H1 (cell line): ENCODE results near the gene PDE5A. TPM values are rescaled to one million over a fixed set of nuclear protein-coding genes. Genes with fewer than 3 reads are reported as not detected.

Experiments used
- CTCF ChIA-PET: fragments of 300-600 bp; sonication (Branson Sonifier 250); formaldehyde crosslinking; loops from one replicate; lab custom pipeline; 2021; ENCODE audit not compliant: partially characterized antibody; lab: Charles Lee
- POLR2A ChIA-PET: fragments of 300-600 bp; sonication (Branson Sonifier 250); formaldehyde crosslinking; loops from one replicate; lab custom pipeline; 2021; ENCODE audit warnings: inconsistent platforms; ENCODE audit not compliant: partially characterized antibody; lab: Charles Lee
- DNase-seq, 2 experiments: peaks; one replicate each; pipeline versions ENCODE4 v3.0.0 to v3.0.0-alpha.2; 2010 to 2022; ENCODE audit warnings: low spot score in 2 of 2, low read depth in 1 of 2, mixed read lengths in 1 of 2
- FAIRE-seq: peaks from 2 replicates; lab custom pipeline; 2011; peaks lifted over from hg19 to GRCh38; lab: Jason Lieb, UNC
- H2AFZ ChIP-seq: 2 replicates; pipeline ENCODE4 v1.8.1; 2012; ENCODE audit warnings: low read length, inconsistent platforms
- H2AK5ac ChIP-seq: 2 replicates; pipeline ENCODE4 v1.6.1; 2013; ENCODE audit warnings: low read depth, low read length
- H2BK120ac ChIP-seq: replicated peaks from 2 replicates; pipeline ENCODE3; 2013; ENCODE audit warnings: low read depth, low read length, inconsistent platforms
- H2BK12ac ChIP-seq: 2 replicates; pipeline ENCODE4 v1.6.1; 2013; ENCODE audit warnings: low read depth, low read length
- H2BK15ac ChIP-seq: 2 replicates; pipeline ENCODE4 v1.6.1; 2013; ENCODE audit warnings: low read length
- H2BK20ac ChIP-seq: 2 replicates; pipeline ENCODE4 v1.6.1; 2013; ENCODE audit warnings: low read length
- H2BK5ac ChIP-seq: 2 replicates; pipeline ENCODE4 v1.6.1; 2013; ENCODE audit warnings: low read depth, low read length
- H3K14ac ChIP-seq: 2 replicates; pipeline ENCODE4 v1.6.1; 2013; ENCODE audit warnings: inconsistent platforms; ENCODE audit not compliant: insufficient read length
- H3K18ac ChIP-seq: 2 replicates; pipeline ENCODE4 v1.6.1; 2013; ENCODE audit warnings: low read length; ENCODE audit errors: extremely low read depth
- H3K23ac ChIP-seq: 2 replicates; pipeline ENCODE4 v1.6.1; 2013; ENCODE audit warnings: inconsistent platforms; ENCODE audit not compliant: insufficient read length
- H3K23me2 ChIP-seq: 2 replicates; pipeline ENCODE4 v1.6.1; 2013; ENCODE audit warnings: low read depth, low read length
- H3K27ac ChIP-seq: 2 replicates; pipeline ENCODE4 v1.6.1; 2011; ENCODE audit warnings: low read depth, low read length, inconsistent platforms
- H3K27me3 ChIP-seq, 4 experiments: replicated peaks in 1 of 4; 1 replicate in 1 of 4; 2 replicates in 3 of 4; pipeline versions ENCODE4 v1.6.1 to v1.8.1; 2011 to 2013; ENCODE audit warnings: low read length in 3 of 4, mild to moderate bottlenecking in 3 of 4, inconsistent platforms in 2 of 4, mixed read lengths in 2 of 4, moderate library complexity in 1 of 4; ENCODE audit not compliant: control insufficient read depth in 3 of 4, insufficient read depth in 3 of 4; ENCODE audit errors: extremely low read depth in 1 of 4
- H3K36me3 ChIP-seq, 4 experiments: 2 replicates each; pipeline versions ENCODE4 v1.6.1 to v1.8.1; 2011 to 2013; ENCODE audit warnings: mild to moderate bottlenecking in 4 of 4, low read length in 3 of 4, moderate library complexity in 2 of 4, control low read depth in 1 of 4, inconsistent platforms in 1 of 4; ENCODE audit not compliant: insufficient read depth in 4 of 4, control insufficient read depth in 2 of 4
- H3K4ac ChIP-seq: replicated peaks from 2 replicates; pipeline ENCODE3; 2013; ENCODE audit warnings: low read length, low read depth, mixed read lengths, inconsistent platforms; ENCODE audit not compliant: insufficient read length
- H3K4me1 ChIP-seq, 4 experiments: replicated peaks in 1 of 4; 1 replicate in 1 of 4; 2 replicates in 3 of 4; pipeline versions ENCODE4 v1.6.1 to v1.8.1; 2011 to 2013; ENCODE audit warnings: low read length in 3 of 4, inconsistent platforms in 2 of 4, mixed read lengths in 1 of 4; ENCODE audit not compliant: insufficient read depth in 4 of 4, control insufficient read depth in 3 of 4
- H3K4me2 ChIP-seq, 2 experiments: 2 replicates each; pipeline versions ENCODE4 v1.6.1 to v1.8.1; 2011 to 2013; ENCODE audit warnings: low read depth in 2 of 2, low read length in 2 of 2, control low read depth in 1 of 2, inconsistent platforms in 1 of 2, mild to moderate bottlenecking in 1 of 2; ENCODE audit not compliant: insufficient read depth in 1 of 2
- H3K4me3 ChIP-seq, 4 experiments: fragments of 200-600, 300-600 bp in 1 of 4; sonication (generic), shearing (Covaris generic), sonication (Bioruptor Twin) in 1 of 4; 2 replicates each; pipeline versions ENCODE4 v1.5.1 to v1.8.1; 2011 to 2016; ENCODE audit warnings: low read length in 4 of 4, low read depth in 3 of 4, control low read depth in 2 of 4, inconsistent platforms in 2 of 4, mild to moderate bottlenecking in 2 of 4, mixed read lengths in 1 of 4, moderate library complexity in 1 of 4; ENCODE audit not compliant: insufficient read depth in 2 of 4; ENCODE audit errors: extremely low read depth in 1 of 4
- H3K56ac ChIP-seq: replicated peaks from 2 replicates; pipeline ENCODE3; 2013; ENCODE audit warnings: low read depth, mild to moderate bottlenecking, mixed read lengths, low read length, inconsistent platforms; ENCODE audit not compliant: insufficient read length
- H3K79me1 ChIP-seq: 2 replicates; pipeline ENCODE4 v1.6.1; 2013; ENCODE audit warnings: low read depth, low read length, control low read depth
- H3K79me2 ChIP-seq, 2 experiments: 2 replicates each; pipeline versions ENCODE4 v1.6.1 to v1.8.1; 2012 to 2013; ENCODE audit warnings: low read length in 2 of 2, mild to moderate bottlenecking in 2 of 2, inconsistent platforms in 1 of 2; ENCODE audit not compliant: insufficient read depth in 2 of 2, control insufficient read depth in 1 of 2
- H3K9ac ChIP-seq, 4 experiments: replicated peaks in 1 of 4; 1 replicate in 1 of 4; 2 replicates in 3 of 4; pipeline versions ENCODE4 v1.6.1 to v1.8.1; 2011 to 2013; ENCODE audit warnings: low read depth in 3 of 4, low read length in 3 of 4, control low read depth in 2 of 4, mild to moderate bottlenecking in 2 of 4, moderate library complexity in 2 of 4, inconsistent platforms in 1 of 4; ENCODE audit errors: extremely low read depth in 1 of 4
- H3K9me3 ChIP-seq, 2 experiments: 2 replicates each; pipeline versions ENCODE4 v1.6.1 to v1.8.1; 2012 to 2013; ENCODE audit warnings: mild to moderate bottlenecking in 2 of 2, moderate library complexity in 2 of 2, control low read depth in 1 of 2, inconsistent platforms in 1 of 2, low read depth in 1 of 2, low read length in 1 of 2, mixed read lengths in 1 of 2; ENCODE audit not compliant: insufficient read depth in 2 of 2
- H4K20me1 ChIP-seq, 2 experiments: replicated peaks in 1 of 2; 2 replicates each; pipeline versions ENCODE3 to v1.8.1; 2011 to 2013; ENCODE audit warnings: inconsistent platforms in 2 of 2, low read length in 2 of 2, mild to moderate bottlenecking in 1 of 2; ENCODE audit not compliant: insufficient read depth in 2 of 2, control insufficient read depth in 1 of 2
- H4K5ac ChIP-seq: 2 replicates; pipeline ENCODE4 v1.6.1; 2013; ENCODE audit warnings: low read length, low read depth, mixed read lengths, inconsistent platforms; ENCODE audit not compliant: insufficient read length
- H4K8ac ChIP-seq: 2 replicates; pipeline ENCODE4 v1.8.0; 2013; ENCODE audit warnings: mild to moderate bottlenecking, moderate library complexity, low read length, inconsistent platforms; ENCODE audit not compliant: insufficient read depth; ENCODE audit errors: extremely low read depth
- H4K91ac ChIP-seq: replicated peaks from 2 replicates; pipeline ENCODE3; 2013; ENCODE audit warnings: low read length, mixed read lengths, inconsistent platforms; ENCODE audit not compliant: insufficient read length
- ASH2L ChIP-seq: fragments of 200-600, 300-600 bp; sonication (generic); IDR thresholded peaks from one replicate; pipeline ENCODE4 v1.7.1; 2017; ENCODE audit warnings: low read length
- BRCA1 ChIP-seq: IDR thresholded peaks from 2 replicates; pipeline ENCODE4 v1.6.1; 2012; ENCODE audit warnings: low read depth, low read length, improper control_type of control experiment
- CBX5 ChIP-seq: fragments of 300-800, 300-1000 bp; sonication (generic); IDR thresholded peaks from 2 replicates; pipeline ENCODE4 v1.7.1; 2016; ENCODE audit warnings: antibody characterized with exemption, low read length, low read depth
- CREB1 ChIP-seq: IDR thresholded peaks from 2 replicates; pipeline ENCODE4 v1.6.1; 2012; ENCODE audit warnings: inconsistent platforms
- EGR1 ChIP-seq: IDR thresholded peaks from 2 replicates; pipeline ENCODE4 v1.6.1; 2011; ENCODE audit warnings: low read depth, low read length, borderline replicate concordance
- GABPA ChIP-seq: IDR thresholded peaks from 2 replicates; pipeline ENCODE4 v1.6.1; 2011; ENCODE audit warnings: mild to moderate bottlenecking, low read length, moderate library complexity, borderline replicate concordance; ENCODE audit not compliant: insufficient read depth
- GTF2F1 ChIP-seq: IDR thresholded peaks from 2 replicates; pipeline ENCODE4 v1.6.1; 2012; ENCODE audit warnings: low read depth, low read length, improper control_type of control experiment, borderline replicate concordance
- POU5F1 ChIP-seq: IDR thresholded peaks from 2 replicates; pipeline ENCODE4 v1.6.1; 2011; ENCODE audit warnings: low read depth, mild to moderate bottlenecking, low read length, moderate library complexity
- SIN3A ChIP-seq, 2 experiments: IDR thresholded peaks in 1 of 2; conservative IDR thresholded peaks in 1 of 2; 2 replicates each; pipeline ENCODE4 v1.6.1; 2011 to 2012; ENCODE audit warnings: low read length in 2 of 2, improper control_type of control experiment in 1 of 2, low read depth in 1 of 2, mild to moderate bottlenecking in 1 of 2
- TCF12 ChIP-seq: IDR thresholded peaks from 2 replicates; pipeline ENCODE4 v1.6.1; 2011; ENCODE audit warnings: low read depth, mild to moderate bottlenecking, low read length
- WGBS, 2 experiments: shearing (Covaris generic) in 1 of 2; methylation state at CpG; one replicate each; pipeline versions ENCODE4 v1.1.6 to v1.1.7; 2013 to 2015; ENCODE audit warnings: low lambda C conversion rate in 2 of 2, mixed read lengths in 2 of 2, inconsistent platforms in 1 of 2, low coverage in 1 of 2, missing lambda C conversion rate in 1 of 2; ENCODE audit not compliant: insufficient replicate concordance in 2 of 2, insufficient coverage in 1 of 2, insufficient read length in 1 of 2; ENCODE audit errors: extremely low coverage in 1 of 2, missing lambda C conversion rate in 1 of 2; 5-methylcytosine and 5-hydroxymethylcytosine counted together
- polyA plus RNA-seq, 7 experiments: library from polyadenylated mRNA; depleted of rRNA in 3 of 7; stranded (reverse) in 5 of 7; unstranded in 2 of 7; fragments of >200 nt in 5 of 7; fragments of 200-250 nt in 2 of 7; gene quantifications; 1 replicate in 5 of 7; 2 replicates in 1 of 7; 4 replicates in 1 of 7; pipeline versions ENCODE4 v1.2.1 to v1.2.3, GENCODE V29; 2011 to 2013; ENCODE audit warnings: missing spikeins in 2 of 7, mixed read lengths in 2 of 7
- total RNA-seq: library from RNA; stranded (reverse); fragmentation: NEBNext Ultra II Directional; extraction: Animal tissue kit (Norgen Biotek cat#: 25700); gene quantifications from 2 replicates; pipeline ENCODE4 v1.2.1, GENCODE V29; 2021

Gene PDE5A
- total and polyA plus RNA-seq, 2 of the 8 experiments (the other 6 are each of a cell fraction or from before 2014, with no cell fraction given): 5.6 to 32.4 TPM

GRCh38 chr4:119647558-119647957, 19.0 kb upstream of the PDE5A start:
- Histone ChIP-seq H2BK12ac (no peak overlapping the region), H2BK20ac (no peak overlapping the region), H3K4me3 (no peak overlapping the region), H4K91ac (no peak overlapping the region), H2BK15ac (no peak overlapping the region), H2AK5ac (no peak overlapping the region), H3K79me1 (no peaks in the 10 kb centered on the region), H3K56ac (no peak overlapping the region), H3K79me2 (no peaks in the 10 kb centered on the region), H4K8ac (no peak overlapping the region), H4K20me1 (no peaks in the 10 kb centered on the region), H3K36me3 (no peaks in the 10 kb centered on the region)
- ChIA-PET POLR2A (no interaction called here), CTCF (no interaction called here)
- DNase-seq: no peak
- 86% methylated on average over 3 of the region's 3 CpGs; no CpG with 5 or more reads in 1 of the 2 experiments for WGBS, 2 experiments
- no peak for FAIRE-seq
- TF ChIP-seq TCF12 (no peak), GTF2F1 (no peak), SIN3A (conservative IDR thresholded peaks at IDR 0.05 in 1 of 2, IDR thresholded peaks at IDR 0.05 in 1 of 2; ENCODE audit: low read depth in 1 of 2, low read length in 2 of 2) (no peak), ASH2L (no peak), GABPA (no peak), EGR1 (no peak), CREB1 (no peak), CBX5 (no peak), BRCA1 (no peak), POU5F1 (no peak)
- TF ChIP-seq, all 59 proteins: peak for 0
- H3K9ac ChIP-seq: no peak overlapping the region
- H3K4ac ChIP-seq: no peak overlapping the region
- no peak overlapping the region for H3K18ac ChIP-seq
- no peaks in the 10 kb centered on the region for H3K23me2 ChIP-seq
- H2AFZ ChIP-seq: no peak overlapping the region
- no peak overlapping the region for H2BK5ac ChIP-seq
- H3K4me1 ChIP-seq: no peaks in the 10 kb centered on the region
- no peak overlapping the region for H3K27ac ChIP-seq
- no peak overlapping the region for H4K5ac ChIP-seq
- no peak overlapping the region for H3K14ac ChIP-seq
- H2BK120ac ChIP-seq: no peak overlapping the region
- no peaks in the 10 kb centered on the region for H3K27me3 ChIP-seq
- H3K9me3 ChIP-seq: no peaks in the 10 kb centered on the region
- no peak overlapping the region for H3K23ac ChIP-seq
- H3K4me2 ChIP-seq: no peak overlapping the region
